Activated CD8-positive, alpha-beta memory T cell treated with anti-CD3 and anti-CD28 coated beads, Interleukin-2, amount 50 U/mL, for 4 hours (primary cell): ENCODE measurements around the gene CMTM4.
"Not testable (repeated sequence)": the region's sequence is repeated elsewhere in the genome, so short reads cannot be mapped to it uniquely, and the experiment has no call there.

Source experiments
- DNase-seq: peaks from one replicate; pipeline ENCODE4 v3.0.0-alpha.2; 2020

Gene CMTM4

GRCh38 chr16:66639091-66639885, 57.3 kb downstream of the CMTM4 start:
- DNase-seq: no peak

- DNase-seq: no peak
Observed at GRCh38 chr16:66637806-66638205, 58.7 kb downstream of the CMTM4 start.

DNA sequence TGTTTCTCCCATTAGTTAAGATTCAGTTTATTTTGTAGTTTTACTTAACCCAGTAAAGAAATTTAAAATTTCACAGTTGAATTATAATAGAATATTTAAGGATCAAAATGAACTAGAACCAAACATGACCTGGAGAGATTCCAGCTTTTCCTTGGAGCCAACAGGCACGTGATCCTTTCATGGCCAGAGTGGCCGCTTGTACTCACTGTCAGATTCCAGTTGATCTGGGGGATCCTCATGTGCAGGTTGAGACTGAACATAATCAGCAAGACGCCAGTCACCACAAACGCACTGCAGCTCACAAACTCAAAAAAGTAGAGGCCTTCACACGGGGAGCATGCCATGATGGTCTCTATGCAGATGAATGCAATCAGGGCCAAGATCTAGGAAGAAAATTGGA, 60.3 kb downstream of the CMTM4 start:
- DNase-seq: no peak

GRCh38 chr16:66635406-66635805, 61.1 kb downstream of the CMTM4 start:
- no peak for DNase-seq

DNA sequence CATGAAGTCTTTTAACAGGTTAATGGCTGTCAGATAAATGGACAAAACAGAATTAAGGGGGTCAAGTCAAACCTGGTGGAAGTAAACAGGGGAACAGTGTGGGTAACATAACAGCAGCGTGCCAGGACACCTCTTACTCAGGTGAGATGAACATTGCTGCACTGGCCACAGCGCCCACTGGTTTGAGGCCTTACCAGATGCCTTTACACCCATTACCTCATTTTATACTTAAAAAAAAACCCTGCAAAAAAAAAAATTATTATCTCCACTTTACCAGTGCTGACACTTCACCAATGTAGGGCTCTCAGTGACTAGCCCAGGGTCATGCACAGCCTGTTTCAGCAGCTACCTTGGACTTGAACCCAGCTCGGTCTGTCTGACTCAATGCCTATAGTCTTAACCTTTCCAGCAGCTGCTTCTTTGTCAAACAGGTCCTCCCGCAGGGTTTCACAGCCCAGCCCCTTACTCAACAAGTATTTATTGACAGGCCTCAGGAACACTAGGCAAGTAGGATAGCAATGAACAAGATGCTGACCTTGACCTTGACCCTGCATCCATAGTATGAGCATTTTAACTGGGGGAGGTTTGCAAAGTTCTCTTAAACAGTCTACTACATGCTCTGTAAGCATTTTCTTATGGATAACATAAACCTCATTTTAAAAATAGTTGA, 61.9 kb downstream of the CMTM4 start:
- DNase-seq: no peak

DNA sequence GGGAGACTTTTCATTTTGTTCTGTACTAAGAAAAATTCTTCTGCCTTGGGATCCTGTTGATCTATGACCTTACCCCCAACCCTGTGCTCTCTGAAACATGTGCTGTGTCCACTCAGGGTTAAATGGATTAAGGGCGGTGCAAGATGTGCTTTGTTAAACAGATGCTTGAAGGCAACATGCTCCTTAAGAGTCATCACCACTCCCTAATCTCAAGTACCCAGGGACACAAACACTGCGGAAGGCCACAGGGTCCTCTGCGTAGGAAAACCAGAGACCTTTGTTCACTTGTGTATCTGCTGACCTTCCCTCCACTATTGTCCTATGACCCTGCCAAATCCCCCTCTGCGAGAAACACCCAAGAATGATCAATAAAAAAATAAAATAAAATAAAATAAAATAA, 65.0 kb downstream of the CMTM4 start:
- DNase-seq: not testable (repeated sequence)

DNA sequence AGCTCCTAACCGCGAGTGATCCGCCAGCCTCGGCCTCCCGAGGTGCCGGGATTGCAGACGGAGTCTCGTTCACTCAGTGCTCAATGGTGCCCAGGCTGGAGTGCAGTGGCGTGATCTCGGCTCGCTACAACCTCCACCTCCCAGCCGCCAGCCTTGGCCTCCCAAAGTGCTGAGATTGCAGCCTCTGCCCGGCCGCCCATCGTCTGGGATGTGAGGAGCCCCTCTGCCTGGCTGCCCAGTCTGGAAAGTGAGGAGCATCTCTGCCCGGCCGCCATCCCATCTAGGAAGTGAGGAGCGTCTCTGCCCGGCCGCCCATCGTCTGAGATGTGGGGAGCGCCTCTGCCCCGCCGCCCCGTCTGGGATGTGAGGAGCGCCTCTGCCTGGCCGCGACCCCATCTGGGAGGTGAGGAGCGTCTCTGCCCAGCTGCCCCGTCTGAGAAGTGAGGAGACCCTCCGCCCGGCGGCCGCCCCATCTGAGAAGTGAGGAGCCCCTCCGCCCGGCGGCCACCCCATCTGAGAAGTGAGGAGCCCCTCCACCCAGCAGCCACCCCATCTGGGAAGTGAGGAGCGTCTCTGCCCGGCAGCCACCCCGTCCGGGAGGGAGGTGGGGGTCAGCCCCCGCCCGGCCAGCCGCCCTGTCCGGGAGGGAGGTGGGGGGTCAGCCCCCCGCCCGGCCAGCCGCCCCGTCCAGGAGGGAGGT, 65.8 kb downstream of the CMTM4 start:
- DNase-seq: not testable (repeated sequence)

- DNase-seq: no peak
Observed at GRCh38 chr16:66629856-66630255, 66.7 kb downstream of the CMTM4 start.

GRCh38 chr16:66627611-66628378, 68.7 kb downstream of the CMTM4 start:
- DNase-seq: not testable (repeated sequence)

DNA sequence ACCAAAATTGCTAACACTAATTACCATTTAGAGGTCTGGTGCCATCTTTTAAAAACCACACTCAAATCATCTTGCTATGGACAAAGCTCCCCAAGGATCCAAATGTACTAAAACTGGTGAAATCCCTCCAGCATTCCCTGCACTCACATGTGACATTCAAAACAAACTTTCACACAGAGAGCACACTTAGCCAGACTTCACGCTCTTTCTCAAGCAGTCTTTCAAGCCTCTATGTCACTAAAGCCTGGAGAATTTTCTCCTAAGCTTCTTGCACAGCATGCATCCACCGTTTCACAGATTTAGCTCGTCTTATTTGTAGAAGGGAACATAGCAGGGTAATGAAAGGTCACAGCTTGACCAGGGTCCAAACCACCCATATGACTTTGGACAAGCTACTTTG, 72.8 kb downstream of the CMTM4 start:
- no peak for DNase-seq

- no peak for DNase-seq
Observed at GRCh38 chr16:66622863-66623262, 73.7 kb downstream of the CMTM4 start.

DNA sequence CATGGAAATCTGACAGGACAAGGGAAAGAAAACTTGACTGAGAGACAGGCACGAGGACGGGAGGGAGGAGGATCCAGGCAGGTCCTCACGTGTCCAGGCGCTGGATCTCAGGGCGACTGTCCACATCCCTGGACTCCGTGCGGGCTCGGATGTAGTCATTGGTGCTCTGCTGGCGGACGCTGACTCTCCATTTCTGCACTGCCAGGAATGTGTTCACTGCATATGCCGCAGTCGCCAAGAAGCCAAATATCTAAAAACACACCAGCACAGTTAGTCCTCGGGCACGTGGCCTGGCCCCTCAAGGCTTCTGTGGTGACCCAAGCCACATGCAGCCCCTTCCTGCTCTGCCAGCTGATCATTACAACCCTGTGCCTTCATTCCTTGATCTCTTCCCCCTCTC, 74.6 kb downstream of the CMTM4 start:
- DNase-seq: no peak

- DNase-seq: no peak
Observed at GRCh38 chr16:66620429-66620795, 76.1 kb downstream of the CMTM4 start.

DNA sequence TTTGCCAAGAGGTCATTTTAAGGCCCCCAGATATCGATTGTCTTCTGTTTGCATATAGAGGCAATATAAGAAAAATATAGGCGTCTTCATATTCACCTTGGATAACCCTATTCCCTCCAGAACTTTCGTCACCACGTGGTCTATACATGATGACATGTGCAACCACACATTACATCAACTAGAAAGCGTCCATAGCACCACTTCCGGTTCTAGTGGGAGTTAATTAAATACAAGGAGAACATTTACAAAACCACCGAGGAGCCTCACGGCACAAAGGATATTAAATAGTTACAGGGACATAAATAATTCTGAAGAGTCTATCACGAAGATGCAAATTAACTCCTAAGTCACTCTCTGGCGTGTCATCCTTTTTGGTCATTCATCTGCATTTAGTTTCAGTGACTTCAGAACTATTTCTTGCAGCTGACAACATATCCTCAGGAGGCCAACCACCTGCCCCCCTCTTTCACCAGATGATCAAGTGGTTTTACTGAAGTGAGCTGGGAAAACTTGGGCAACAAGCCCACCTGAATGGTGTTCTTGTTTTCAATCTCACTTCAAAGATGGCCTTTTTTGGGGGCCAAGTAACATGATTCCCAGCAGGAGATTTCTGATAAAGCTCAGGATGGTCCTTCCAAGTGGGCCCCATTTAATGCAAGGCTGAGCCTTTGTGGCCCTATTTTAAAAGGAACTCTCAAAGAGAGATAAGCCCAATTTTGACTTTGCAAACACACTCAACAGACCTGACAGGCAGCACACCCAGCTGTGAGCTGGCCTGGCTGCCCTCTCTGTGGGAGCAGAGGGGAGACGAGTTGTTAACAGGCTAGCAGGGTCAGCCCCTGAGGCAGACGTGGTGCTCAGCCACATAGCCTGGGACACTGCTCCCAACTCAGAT, 76.8 kb downstream of the CMTM4 start:
- no peak for DNase-seq

DNA sequence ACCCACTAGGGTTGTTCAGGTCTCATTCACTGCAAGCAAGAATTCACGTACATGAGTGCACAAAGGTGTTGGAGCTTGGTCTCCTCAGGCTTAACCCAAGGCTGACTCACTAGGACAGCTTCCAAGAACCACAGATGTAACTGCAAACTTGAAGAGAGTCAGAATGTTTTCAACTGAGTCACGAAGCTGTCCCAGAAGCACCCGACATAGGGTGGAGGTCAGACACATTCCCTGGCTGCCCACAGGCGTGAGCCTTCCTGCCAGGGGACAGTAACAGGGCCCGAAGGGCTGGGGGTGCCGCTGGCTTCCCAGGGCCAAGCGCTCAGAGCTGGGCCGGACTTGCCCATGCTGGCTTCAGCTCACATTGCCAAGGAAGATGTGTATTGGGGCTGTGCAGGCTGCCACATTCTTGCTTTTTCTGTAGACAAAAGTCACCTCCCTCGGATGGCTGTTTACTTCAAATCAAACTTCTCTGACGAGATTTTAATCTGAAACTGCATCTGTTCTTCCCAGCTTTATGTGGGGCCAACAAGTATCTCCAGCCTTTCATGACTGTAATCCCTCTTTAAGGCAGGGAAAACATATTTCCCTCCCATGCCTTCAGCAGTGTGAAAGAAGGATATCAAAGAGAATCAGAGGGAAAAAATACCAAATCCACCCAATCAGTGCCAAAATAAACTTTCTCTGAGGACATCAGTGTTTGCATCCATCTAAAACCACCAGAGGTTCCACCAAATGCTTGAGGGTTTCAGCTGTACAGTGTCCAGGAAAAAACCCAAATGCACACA, 77.8 kb downstream of the CMTM4 start:
- DNase-seq: no peak

GRCh38 chr16:66617728-66618127, 78.8 kb downstream of the CMTM4 start:
- no peak for DNase-seq

- DNase-seq: no peak
Observed at GRCh38 chr16:66617010-66617434, 79.5 kb downstream of the CMTM4 start.

DNA sequence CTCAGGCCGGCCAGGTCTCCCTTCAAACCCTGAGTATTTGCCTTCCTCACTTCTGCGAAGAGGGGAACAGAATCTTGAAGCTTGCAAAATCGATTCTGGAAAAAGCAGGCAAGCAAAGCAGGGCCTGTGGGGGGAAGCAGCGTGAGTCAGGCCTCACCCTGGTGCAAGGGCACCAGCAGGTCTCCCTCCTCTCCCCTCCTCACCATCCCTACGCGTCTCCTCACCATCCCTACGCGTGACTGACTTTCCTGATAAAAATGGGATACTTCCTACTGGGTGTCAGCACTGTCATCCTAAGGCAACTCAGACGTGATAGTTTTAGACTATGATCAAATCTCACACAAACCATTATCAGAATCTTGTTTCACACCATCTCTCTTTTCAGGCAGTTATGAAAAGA, 80.0 kb downstream of the CMTM4 start:
- DNase-seq: no peak

GRCh38 chr16:66616169-66616568, 80.4 kb downstream of the CMTM4 start:
- DNase-seq: no peak

GRCh38 chr16:66614161-66614802, 82.3 kb downstream of the CMTM4 start:
- no peak for DNase-seq

DNA sequence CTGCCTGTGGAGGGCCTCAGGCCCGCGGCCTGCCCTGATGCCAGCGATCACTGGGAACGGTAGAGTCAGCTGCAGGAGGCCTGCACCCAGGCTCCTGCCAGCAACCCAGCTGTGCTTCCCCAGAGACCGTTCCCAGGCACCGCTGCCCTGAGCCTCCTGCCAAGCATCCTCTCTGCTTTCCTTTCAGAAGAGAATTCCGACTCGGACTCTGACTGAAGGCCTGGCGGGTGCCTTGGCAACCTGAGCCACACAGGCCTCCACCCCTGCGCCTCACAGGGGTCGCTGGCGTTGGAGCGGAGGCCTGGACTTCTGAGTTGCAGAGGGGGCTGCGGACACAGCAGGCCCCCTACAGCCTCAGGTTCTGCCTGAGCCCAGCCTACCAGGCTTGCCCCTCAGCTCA, 84.1 kb downstream of the CMTM4 start:
- no peak for DNase-seq
